ENCODE results near the gene PPP1R12B.
"Not testable (repeated sequence)": the region's sequence is repeated elsewhere in the genome, so short reads cannot be mapped to it uniquely, and the experiment has no call there.

Gene PPP1R12B

GRCh38 chr1:202348005-202348508 lies 442 bp upstream of the PPP1R12B start:
- no peak for DNase-seq

DNA sequence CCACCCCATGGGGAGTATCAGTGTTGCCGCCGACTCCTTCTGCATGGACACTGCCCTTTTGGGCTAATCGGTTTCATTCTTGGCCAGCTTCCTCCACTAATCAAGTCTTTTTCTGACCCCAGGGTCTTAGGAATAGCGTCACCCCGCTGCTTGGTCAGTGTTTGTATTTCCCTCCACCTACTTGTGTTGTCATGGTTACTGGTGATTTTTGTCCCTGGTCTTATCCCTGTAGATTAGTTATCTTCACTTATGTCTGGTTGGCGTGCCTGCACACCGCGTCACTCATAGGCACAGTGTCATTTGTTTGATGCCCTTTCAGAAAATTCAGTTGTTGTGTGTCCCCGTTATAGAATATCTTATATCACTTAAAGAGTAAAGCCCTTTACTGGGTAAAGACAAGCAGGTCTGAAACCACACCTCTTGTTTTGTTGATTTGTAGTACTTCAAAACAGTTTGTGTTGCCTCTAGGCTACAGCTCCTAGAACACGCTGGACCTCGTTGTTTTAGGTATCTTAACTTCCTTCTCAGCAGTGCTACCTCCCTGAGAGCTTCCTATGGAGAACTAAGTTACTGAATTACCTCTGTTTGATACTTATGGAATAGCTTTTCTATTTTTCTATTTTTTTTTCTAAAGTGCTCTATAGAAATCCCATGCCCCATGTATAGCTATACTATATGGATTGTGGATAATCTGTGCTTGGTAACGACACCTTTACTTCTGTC lies 868 bp downstream of the PPP1R12B start:
- DNase-seq, result peak; percentile 22

DNA sequence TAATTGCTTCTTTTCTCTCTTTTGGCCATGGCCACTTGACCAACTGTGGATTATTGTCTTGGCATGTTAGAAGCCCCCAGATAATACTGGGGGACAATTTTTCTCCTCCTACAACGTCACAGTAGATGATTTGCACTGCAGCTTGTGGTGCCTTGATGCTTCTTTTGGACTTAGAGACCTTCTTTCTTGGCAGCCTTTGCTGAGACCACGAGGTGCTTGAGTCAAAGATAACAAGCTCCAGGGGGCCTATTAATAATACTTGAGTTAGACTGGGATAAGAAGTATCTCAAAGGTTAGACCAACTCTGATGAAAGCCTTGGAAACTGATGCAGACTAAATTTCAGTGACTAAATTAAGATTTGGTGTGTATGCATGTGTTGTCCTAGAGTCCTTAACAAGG lies 3.2 kb downstream of the PPP1R12B start:
- peak; percentile 8 for DNase-seq

- DNase-seq, result not testable (repeated sequence)
Measured at GRCh38 chr1:202352583-202353197, 4.2 kb downstream of the PPP1R12B start.

- DNase-seq, result no peak
Measured at GRCh38 chr1:202355944-202356553, 7.5 kb downstream of the PPP1R12B start.

DNA sequence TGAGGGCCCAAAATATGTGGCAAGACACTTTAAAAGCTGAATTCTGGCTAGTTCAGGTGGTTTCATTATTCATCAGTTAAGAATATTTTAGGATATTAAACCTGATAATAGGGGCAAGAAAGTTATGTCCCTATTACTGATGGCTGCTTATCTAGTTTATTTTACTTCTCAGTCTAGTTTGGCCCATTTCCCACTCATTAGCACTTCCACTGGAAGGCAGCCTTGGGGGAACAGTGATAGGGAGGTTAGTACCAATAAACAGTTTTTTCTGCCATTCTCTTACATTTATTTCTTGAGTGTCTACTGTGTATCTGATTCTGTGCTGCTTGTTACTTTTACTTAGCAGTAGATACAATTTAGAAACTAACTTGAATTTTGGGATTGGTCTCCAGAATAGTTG lies 9.0 kb downstream of the PPP1R12B start:
- DNase-seq, result no peak

GRCh38 chr1:202361224-202361623 lies 12.7 kb downstream of the PPP1R12B start:
- DNase-seq, result no peak

DNA sequence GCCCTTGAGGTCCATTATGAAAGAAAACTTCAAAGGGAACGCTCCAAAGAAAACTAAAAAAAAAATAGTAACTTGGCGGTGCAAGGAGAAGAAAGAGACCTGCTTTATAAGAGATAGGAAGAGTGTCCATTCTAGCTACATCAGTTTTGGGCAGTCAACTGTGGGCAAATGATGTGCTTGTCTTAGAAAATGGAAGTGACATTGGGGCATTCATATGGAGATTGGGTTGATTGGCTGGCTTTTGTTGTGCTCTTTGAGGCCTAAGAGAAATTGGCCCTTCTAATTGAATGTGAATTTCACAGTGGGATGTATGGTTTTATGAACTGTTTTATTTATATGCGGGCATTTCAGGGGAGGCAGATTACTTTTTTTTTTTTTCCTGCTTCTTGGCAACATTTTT lies 13.2 kb downstream of the PPP1R12B start:
- DNase-seq, result no peak

DNA sequence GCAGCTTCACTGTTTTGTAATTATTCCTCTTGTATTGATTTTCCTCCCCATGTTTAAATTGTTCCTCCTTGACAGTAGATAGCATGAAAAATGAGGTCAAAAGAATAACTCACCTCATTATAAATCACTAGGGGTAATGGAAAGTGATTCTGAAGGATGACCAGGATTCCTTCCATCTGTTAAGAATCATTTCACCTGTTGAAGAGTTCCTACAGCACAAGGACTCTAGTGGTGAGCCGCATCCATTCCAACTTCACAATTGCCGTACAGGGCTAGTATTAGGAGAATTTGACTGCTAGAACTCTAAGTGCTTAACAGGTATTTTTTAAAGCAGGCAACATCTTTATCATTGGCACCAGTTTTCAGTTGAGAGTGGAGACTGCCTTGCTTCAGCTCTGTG lies 13.7 kb downstream of the PPP1R12B start:
- DNase-seq, result no peak

- peak; percentile 53 for DNase-seq
Measured at GRCh38 chr1:202365092-202365815, 16.8 kb downstream of the PPP1R12B start.

- peak; percentile 32 for DNase-seq
Measured at GRCh38 chr1:202367271-202367670, 18.8 kb downstream of the PPP1R12B start.

DNA sequence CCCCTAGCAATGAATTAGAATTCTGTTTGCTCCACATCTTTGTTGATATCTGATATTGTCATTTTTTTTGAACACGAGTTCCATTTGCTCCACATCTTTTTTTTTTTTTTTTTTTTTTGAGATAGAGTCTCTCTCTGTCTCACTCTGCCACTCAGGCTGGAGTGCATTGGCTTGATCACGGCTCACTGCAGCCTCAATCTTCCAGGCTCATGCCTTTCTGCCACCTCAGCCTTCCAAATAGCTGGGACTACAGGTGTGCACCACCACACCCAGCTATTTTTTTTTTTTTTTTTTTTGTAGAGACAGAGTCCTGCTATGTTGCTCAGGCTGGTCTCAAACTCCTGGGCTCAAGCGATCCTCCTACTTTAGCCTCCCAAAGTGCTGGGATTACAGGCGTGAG lies 22.4 kb downstream of the PPP1R12B start:
- DNase-seq, result not testable (repeated sequence)

- DNase-seq, result no peak
Measured at GRCh38 chr1:202374099-202374498, 25.6 kb downstream of the PPP1R12B start.

GRCh38 chr1:202375175-202375574 lies 26.7 kb downstream of the PPP1R12B start:
- not testable (repeated sequence) for DNase-seq

- peak; percentile 20 for DNase-seq
Measured at GRCh38 chr1:202376247-202376646, 27.7 kb downstream of the PPP1R12B start.

- not testable (repeated sequence) for DNase-seq
Measured at GRCh38 chr1:202379884-202380529, 31.5 kb downstream of the PPP1R12B start.

DNA sequence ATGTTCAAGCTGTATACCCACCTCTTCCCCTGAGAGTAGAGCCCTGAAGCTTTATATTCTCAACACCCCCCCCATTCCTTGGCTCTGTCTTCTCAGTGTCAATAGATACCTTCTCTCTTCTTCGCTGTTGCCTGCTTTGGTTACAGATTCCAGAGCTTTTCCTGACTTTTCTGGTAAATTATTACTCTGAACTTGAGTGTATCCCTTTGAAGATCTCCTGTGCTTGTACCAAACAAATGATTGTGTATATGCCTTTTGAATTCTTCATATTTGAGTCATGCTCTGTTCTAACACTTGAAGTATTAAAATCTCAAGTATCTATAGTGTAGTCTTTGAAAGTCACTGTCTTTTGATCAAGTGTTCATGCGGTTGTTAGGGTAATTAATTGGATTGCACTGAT lies 32.0 kb downstream of the PPP1R12B start:
- peak; percentile 2 for DNase-seq

GRCh38 chr1:202381867-202382266 lies 33.4 kb downstream of the PPP1R12B start:
- DNase-seq, result not testable (repeated sequence)

DNA sequence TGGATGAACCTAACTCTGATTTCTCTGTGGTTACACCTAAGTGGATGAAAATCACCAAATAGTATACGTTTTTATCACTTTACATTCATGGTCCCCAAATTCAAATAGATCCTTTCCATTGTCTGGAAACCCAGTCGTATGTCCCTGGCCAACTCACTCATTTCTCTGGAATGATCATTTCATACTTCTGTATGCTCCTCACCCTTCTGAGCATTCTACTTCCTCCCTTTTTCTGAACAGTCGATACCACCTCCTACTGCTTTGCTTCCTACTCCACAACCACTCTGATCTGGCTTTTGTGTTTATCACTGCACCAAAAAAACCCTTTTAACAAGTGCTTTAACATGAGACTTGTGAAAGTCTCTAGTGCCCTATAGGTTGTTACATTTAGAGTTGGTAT lies 47.3 kb downstream of the PPP1R12B start:
- peak; percentile 66 for DNase-seq

DNA sequence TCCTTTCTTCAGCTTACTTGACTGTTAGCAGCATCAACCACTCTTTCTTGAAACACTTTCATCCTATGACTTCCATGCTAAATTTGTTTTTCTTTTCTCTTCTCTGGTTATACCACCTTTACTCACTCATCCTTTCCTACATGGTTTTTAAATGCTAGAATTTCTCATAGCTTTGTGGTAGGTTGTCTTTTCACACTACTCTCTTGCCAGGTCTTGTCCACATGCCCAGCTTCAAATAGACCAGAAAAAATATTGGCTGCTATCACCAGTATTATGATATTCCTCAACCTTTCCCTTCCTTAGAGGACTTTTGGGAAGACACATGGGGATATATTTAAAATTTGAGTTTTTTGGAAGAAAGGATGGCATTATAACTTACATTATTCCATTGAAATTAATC lies 48.8 kb downstream of the PPP1R12B start:
- DNase-seq, result no peak

- DNase-seq, result not testable (repeated sequence)
Measured at GRCh38 chr1:202398439-202398838, 49.9 kb downstream of the PPP1R12B start.

GRCh38 chr1:202401771-202402170 lies 53.3 kb downstream of the PPP1R12B start:
- not testable (repeated sequence) for DNase-seq

Data from fibroblast of skin of scalp (primary cell).